GM23338 (cell line): ENCODE results near the gene ZKSCAN8. TPM values are rescaled to one million over a fixed set of nuclear protein-coding genes. Genes with fewer than 3 reads are reported as not detected.

Experiments
- ATAC-seq: fragments of 200-7000 bp; cut with Tn5 transposase; 3 replicates; pipeline ENCODE4 v1.9.1; 2020
- DNase-seq: peaks from one replicate; pipeline ENCODE4 v3.0.0-alpha.2; 2015; ENCODE audit warnings: low spot score
- H2AFZ ChIP-seq: fragments of 200-600 bp; sonication (generic); 2 replicates; pipeline ENCODE4 v1.8.0; 2016; ENCODE audit warnings: antibody characterized with exemption, mild to moderate bottlenecking, moderate library complexity
- H3F3A ChIP-seq: fragments of 200-600 bp; sonication (generic); replicated peaks from 2 replicates; pipeline ENCODE4 v1.8.0; 2017; ENCODE audit warnings: antibody characterized with exemption, mixed run types, low read depth
- H3K27ac ChIP-seq: fragments of 200-600 bp; sonication (generic); 2 replicates; pipeline ENCODE4 v1.6.1; 2016; ENCODE audit warnings: low read depth
- H3K27me3 ChIP-seq: fragments of 200-600 bp; sonication (generic); 2 replicates; pipeline ENCODE4 v1.8.0; 2016; ENCODE audit warnings: mild to moderate bottlenecking, mixed run types, moderate library complexity; ENCODE audit not compliant: insufficient read depth
- H3K36me3 ChIP-seq: fragments of 200-600 bp; sonication (generic); 2 replicates; pipeline ENCODE4 v1.8.0; 2016; ENCODE audit warnings: mild to moderate bottlenecking; ENCODE audit not compliant: insufficient read depth
- H3K4me1 ChIP-seq: fragments of 200-600 bp; sonication (generic); 2 replicates; pipeline ENCODE4 v1.8.0; 2016; ENCODE audit warnings: mild to moderate bottlenecking, moderate library complexity; ENCODE audit not compliant: insufficient read depth
- H3K4me2 ChIP-seq: fragments of 200-600 bp; sonication (generic); 2 replicates; pipeline ENCODE4 v1.7.1; 2017; ENCODE audit warnings: mixed run types
- H3K4me3 ChIP-seq: fragments of 200-600 bp; sonication (generic); 2 replicates; pipeline ENCODE4 v1.6.1; 2016; ENCODE audit warnings: mixed run types
- H3K79me2 ChIP-seq: fragments of 200-600 bp; sonication (generic); replicated peaks from 2 replicates; pipeline ENCODE4 v1.8.0; 2017; ENCODE audit warnings: mild to moderate bottlenecking; ENCODE audit not compliant: insufficient read depth
- H3K9me2 ChIP-seq: fragments of 200-600 bp; sonication (generic); 2 replicates; pipeline ENCODE4 v1.8.0; 2017; ENCODE audit not compliant: insufficient read depth
- H4K20me1 ChIP-seq: fragments of 200-600 bp; sonication (generic); replicated peaks from 2 replicates; pipeline ENCODE4 v1.8.0; 2017; ENCODE audit warnings: mild to moderate bottlenecking; ENCODE audit not compliant: insufficient read depth
- H3K27ac Mint-ChIP-seq: 2 replicates; pipeline ENCODE4 v1.8.0; 2020; ENCODE audit warnings: inconsistent platforms, mild to moderate bottlenecking, moderate library complexity, mixed read lengths
- H3K27me3 Mint-ChIP-seq: 3 replicates; pipeline ENCODE4 v1.8.0; 2022; ENCODE audit warnings: low read depth, mild to moderate bottlenecking, moderate library complexity, mixed read lengths, inconsistent platforms; ENCODE audit not compliant: insufficient read depth, poor library complexity
- H3K36me3 Mint-ChIP-seq: 3 replicates; pipeline ENCODE4 v1.8.0; 2021; ENCODE audit warnings: low read depth, mild to moderate bottlenecking, inconsistent platforms, moderate library complexity, mixed read lengths
- H3K4me1 Mint-ChIP-seq: 3 replicates; pipeline ENCODE4 v1.8.0; 2020; ENCODE audit warnings: mild to moderate bottlenecking, inconsistent platforms, mixed read lengths
- H3K4me3 Mint-ChIP-seq: 3 replicates; pipeline ENCODE4 v1.8.0; 2021; ENCODE audit warnings: moderate library complexity, mild to moderate bottlenecking, inconsistent platforms, mixed read lengths
- H3K9me3 Mint-ChIP-seq: 3 replicates; pipeline ENCODE4 v1.8.0; 2020; ENCODE audit warnings: moderate library complexity, mild to moderate bottlenecking, inconsistent platforms, mixed read lengths
- CREB1 ChIP-seq: fragments of 250-450 bp; sonication (Bioruptor Pico); IDR thresholded peaks from 2 replicates; pipeline ENCODE4 v1.5.0; 2020; ENCODE audit warnings: low read depth, mild to moderate bottlenecking, moderate library complexity
- POLR2AphosphoS5 ChIP-seq: IDR thresholded peaks from 2 replicates; pipeline ENCODE4 v1.6.1; 2016; ENCODE audit warnings: antibody characterized with exemption, low read depth
- polyA plus RNA-seq: library from polyadenylated mRNA; unstranded; fragments of >200 nt; fragmentation: Nextera tagmentation; extraction: Ambion mirVana; gene quantifications from 2 replicates; pipeline ENCODE4 v1.2.1, GENCODE V29; 2016
- total RNA-seq: library from RNA; depleted of rRNA; stranded (reverse); fragments of >200 nt; shearing (Covaris generic); gene quantifications from 2 replicates; pipeline ENCODE4 v1.2.3, GENCODE V29; 2014
- TF ChIP-seq, protein P1 (sequence below): fragments of 250-450 bp; sonication (Bioruptor Pico); IDR thresholded peaks from 2 replicates; pipeline ENCODE4 v1.5.0; 2020; ENCODE audit warnings: mild to moderate bottlenecking, moderate library complexity

The ZKSCAN8 gene
- total and polyA plus RNA-seq, 2 experiments from 2014 or later: 4.2 to 22.6 TPM

GRCh38 chr6:28160233-28160632 lies 18.6 kb downstream of the ZKSCAN8 start (continued):
- TF ChIP-seq, protein P1, sequence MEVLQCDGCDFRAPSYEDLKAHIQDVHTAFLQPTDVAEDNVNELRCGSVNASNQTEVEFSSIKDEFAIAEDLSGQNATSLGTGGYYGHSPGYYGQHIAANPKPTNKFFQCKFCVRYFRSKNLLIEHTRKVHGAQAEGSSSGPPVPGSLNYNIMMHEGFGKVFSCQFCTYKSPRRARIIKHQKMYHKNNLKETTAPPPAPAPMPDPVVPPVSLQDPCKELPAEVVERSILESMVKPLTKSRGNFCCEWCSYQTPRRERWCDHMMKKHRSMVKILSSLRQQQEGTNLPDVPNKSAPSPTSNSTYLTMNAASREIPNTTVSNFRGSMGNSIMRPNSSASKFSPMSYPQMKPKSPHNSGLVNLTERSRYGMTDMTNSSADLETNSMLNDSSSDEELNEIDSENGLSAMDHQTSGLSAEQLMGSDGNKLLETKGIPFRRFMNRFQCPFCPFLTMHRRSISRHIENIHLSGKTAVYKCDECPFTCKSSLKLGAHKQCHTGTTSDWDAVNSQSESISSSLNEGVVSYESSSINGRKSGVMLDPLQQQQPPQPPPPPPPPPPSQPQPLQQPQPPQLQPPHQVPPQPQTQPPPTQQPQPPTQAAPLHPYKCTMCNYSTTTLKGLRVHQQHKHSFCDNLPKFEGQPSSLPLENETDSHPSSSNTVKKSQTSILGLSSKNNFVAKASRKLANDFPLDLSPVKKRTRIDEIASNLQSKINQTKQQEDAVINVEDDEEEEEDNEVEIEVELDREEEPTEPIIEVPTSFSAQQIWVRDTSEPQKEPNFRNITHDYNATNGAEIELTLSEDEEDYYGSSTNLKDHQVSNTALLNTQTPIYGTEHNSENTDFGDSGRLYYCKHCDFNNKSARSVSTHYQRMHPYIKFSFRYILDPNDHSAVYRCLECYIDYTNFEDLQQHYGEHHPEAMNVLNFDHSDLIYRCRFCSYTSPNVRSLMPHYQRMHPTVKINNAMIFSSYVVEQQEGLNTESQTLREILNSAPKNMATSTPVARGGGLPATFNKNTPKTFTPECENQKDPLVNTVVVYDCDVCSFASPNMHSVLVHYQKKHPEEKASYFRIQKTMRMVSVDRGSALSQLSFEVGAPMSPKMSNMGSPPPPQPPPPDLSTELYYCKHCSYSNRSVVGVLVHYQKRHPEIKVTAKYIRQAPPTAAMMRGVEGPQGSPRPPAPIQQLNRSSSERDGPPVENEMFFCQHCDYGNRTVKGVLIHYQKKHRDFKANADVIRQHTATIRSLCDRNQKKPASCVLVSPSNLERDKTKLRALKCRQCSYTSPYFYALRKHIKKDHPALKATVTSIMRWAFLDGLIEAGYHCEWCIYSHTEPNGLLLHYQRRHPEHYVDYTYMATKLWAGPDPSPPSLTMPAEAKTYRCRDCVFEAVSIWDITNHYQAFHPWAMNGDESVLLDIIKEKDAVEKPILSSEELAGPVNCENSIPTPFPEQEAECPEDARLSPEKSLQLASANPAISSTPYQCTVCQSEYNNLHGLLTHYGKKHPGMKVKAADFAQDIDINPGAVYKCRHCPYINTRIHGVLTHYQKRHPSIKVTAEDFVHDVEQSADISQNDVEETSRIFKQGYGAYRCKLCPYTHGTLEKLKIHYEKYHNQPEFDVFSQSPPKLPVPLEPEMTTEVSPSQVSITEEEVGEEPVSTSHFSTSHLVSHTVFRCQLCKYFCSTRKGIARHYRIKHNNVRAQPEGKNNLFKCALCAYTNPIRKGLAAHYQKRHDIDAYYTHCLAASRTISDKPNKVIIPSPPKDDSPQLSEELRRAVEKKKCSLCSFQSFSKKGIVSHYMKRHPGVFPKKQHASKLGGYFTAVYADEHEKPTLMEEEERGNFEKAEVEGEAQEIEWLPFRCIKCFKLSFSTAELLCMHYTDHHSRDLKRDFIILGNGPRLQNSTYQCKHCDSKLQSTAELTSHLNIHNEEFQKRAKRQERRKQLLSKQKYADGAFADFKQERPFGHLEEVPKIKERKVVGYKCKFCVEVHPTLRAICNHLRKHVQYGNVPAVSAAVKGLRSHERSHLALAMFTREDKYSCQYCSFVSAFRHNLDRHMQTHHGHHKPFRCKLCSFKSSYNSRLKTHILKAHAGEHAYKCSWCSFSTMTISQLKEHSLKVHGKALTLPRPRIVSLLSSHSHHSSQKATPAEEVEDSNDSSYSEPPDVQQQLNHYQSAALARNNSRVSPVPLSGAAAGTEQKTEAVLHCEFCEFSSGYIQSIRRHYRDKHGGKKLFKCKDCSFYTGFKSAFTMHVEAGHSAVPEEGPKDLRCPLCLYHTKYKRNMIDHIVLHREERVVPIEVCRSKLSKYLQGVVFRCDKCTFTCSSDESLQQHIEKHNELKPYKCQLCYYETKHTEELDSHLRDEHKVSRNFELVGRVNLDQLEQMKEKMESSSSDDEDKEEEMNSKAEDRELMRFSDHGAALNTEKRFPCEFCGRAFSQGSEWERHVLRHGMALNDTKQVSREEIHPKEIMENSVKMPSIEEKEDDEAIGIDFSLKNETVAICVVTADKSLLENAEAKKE (CRISPR knock-in tag): no peak
- no peak for TF ChIP-seq POLR2AphosphoS5

GRCh38 chr6:28161410-28162079 lies 19.9 kb downstream of the ZKSCAN8 start:
- Mint-ChIP-seq H3K4me1 (peaks cover 13% of the 10 kb centered on the region), H3K9me3 (no peaks in the 10 kb centered on the region), H3K4me3 (peak overlapping the region; percentile 88), H3K36me3 (peaks cover 10% of the 10 kb centered on the region; the same call in 2 of the 3 replicates), H3K27ac (peak overlapping the region; percentile 89), H3K27me3 (no peaks in the 10 kb centered on the region)
- Histone ChIP-seq H3K4me1 (peaks cover 5% of the 10 kb centered on the region; the same call in 1 of the 2 replicates), H3K4me2 (peak overlapping the region; percentile 75), H3K27ac (no peak overlapping the region), H3K27me3 (peaks cover 15% of the 10 kb centered on the region), H3K36me3 (no peaks in the 10 kb centered on the region), H3K9me2 (peaks cover 6% of the 10 kb centered on the region; the same call in 1 of the 2 replicates), H3F3A (no peaks in the 10 kb centered on the region), H3K4me3 (peak overlapping the region; percentile 50), H4K20me1 (no peaks in the 10 kb centered on the region), H2AFZ (peak overlapping the region; percentile 80), H3K79me2 (no peaks in the 10 kb centered on the region)
- DNase-seq (peak; percentile 95), ATAC-seq (peak; percentile 99)
- TF ChIP-seq CREB1 (CRISPR knock-in tag) (no peak), POLR2AphosphoS5 (peak; percentile 98)
